GM21515 (cell line): Measurements from ENCODE around the gene LRIG2.
"Not testable (repeated sequence)": the region's sequence is repeated elsewhere in the genome, so short reads cannot be mapped to it uniquely, and the experiment has no call there.

Experiments
- ATAC-seq: cut with Tn5 transposase; IDR thresholded peaks from one replicate; pipeline ENCODE4 v1.9.1; 2021; ENCODE audit not compliant: unreplicated experiment

The LRIG2 gene

GRCh38 chr1:113158743-113159142 is 85.7 kb downstream of the LRIG2 start:
- not testable (repeated sequence) for ATAC-seq

GRCh38 chr1:113166473-113166872 is 93.5 kb downstream of the LRIG2 start:
- no peak for ATAC-seq

GRCh38 chr1:113168946-113169345 is 95.9 kb downstream of the LRIG2 start:
- ATAC-seq: no peak

- ATAC-seq: no peak
Observed at GRCh38 chr1:113169591-113169990, 96.6 kb downstream of the LRIG2 start.

GRCh38 chr1:113170519-113170918 is 97.5 kb downstream of the LRIG2 start:
- ATAC-seq: peak; percentile 62

GRCh38 chr1:113178106-113178505 is 105.1 kb downstream of the LRIG2 start:
- ATAC-seq: no peak

- no peak for ATAC-seq
Observed at GRCh38 chr1:113178522-113178921, 105.5 kb downstream of the LRIG2 start.
